Loucy (cell line): Measurements from ENCODE around the gene SLC36A2.

Source experiments
- H2AFZ ChIP-seq: fragments of 200-600 bp; sonication (generic); 2 replicates; pipeline ENCODE4 v1.6.0; 2016; ENCODE audit warnings: antibody characterized with exemption, mild to moderate bottlenecking, low read length, moderate library complexity
- H3F3A ChIP-seq: fragments of 200-600 bp; 2 replicates; pipeline ENCODE4 v1.6.0; 2016; ENCODE audit warnings: antibody characterized with exemption, low read depth, mild to moderate bottlenecking
- H3K27me3 ChIP-seq: fragments of 200-600 bp; sonication (generic); 2 replicates; pipeline ENCODE4 v1.6.1; 2014; ENCODE audit warnings: low read length, mild to moderate bottlenecking; ENCODE audit not compliant: insufficient read depth, poor library complexity, severe bottlenecking
- H3K36me3 ChIP-seq: fragments of 200-600 bp; sonication (generic); 2 replicates; pipeline ENCODE4 v1.6.1; 2016; ENCODE audit warnings: low read length; ENCODE audit not compliant: insufficient read depth
- H3K4me1 ChIP-seq: fragments of 200-600 bp; sonication (generic); 2 replicates; pipeline ENCODE4 v1.5.1; 2014; ENCODE audit warnings: low read length, mild to moderate bottlenecking; ENCODE audit not compliant: insufficient read depth, poor library complexity, severe bottlenecking
- H3K4me2 ChIP-seq: fragments of 200-600 bp; sonication (generic); 2 replicates; pipeline ENCODE4 v1.6.0; 2014; ENCODE audit warnings: antibody characterized with exemption, low read length, low read depth, mild to moderate bottlenecking; ENCODE audit not compliant: poor library complexity, severe bottlenecking
- H3K4me3 ChIP-seq: fragments of 200-600 bp; sonication (generic); 2 replicates; pipeline ENCODE4 v1.5.1; 2014; ENCODE audit warnings: low read length, mild to moderate bottlenecking, mixed read lengths; ENCODE audit not compliant: poor library complexity, severe bottlenecking
- H3K79me2 ChIP-seq: fragments of 200-600 bp; sonication (generic); 2 replicates; pipeline ENCODE4 v1.6.1; 2014; ENCODE audit warnings: low read length; ENCODE audit not compliant: insufficient read depth
- H3K9ac ChIP-seq: fragments of 200-600 bp; sonication (generic); 2 replicates; pipeline ENCODE4 v1.6.0; 2014; ENCODE audit warnings: mild to moderate bottlenecking, low read depth, low read length, moderate library complexity; ENCODE audit not compliant: poor library complexity, severe bottlenecking
- H3K9me2 ChIP-seq: fragments of 200-600 bp; sonication (generic); replicated peaks from 2 replicates; pipeline ENCODE4 v1.6.1; 2016; ENCODE audit warnings: low read depth, low read length, mixed read lengths
- H3K9me3 ChIP-seq: fragments of 200-600 bp; sonication (generic); 2 replicates; pipeline ENCODE4 v1.6.1; 2014; ENCODE audit warnings: mild to moderate bottlenecking, antibody characterized with exemption, low read length, low read depth; ENCODE audit not compliant: insufficient read depth
- H4K20me1 ChIP-seq: fragments of 200-600 bp; sonication (generic); 2 replicates; pipeline ENCODE4 v1.6.0; 2014; ENCODE audit warnings: antibody characterized with exemption, low read length, mild to moderate bottlenecking; ENCODE audit not compliant: insufficient read depth, poor library complexity, severe bottlenecking
- CTCF ChIP-seq: fragments of 200-600 bp; sonication (generic); conservative IDR thresholded peaks from 2 replicates; pipeline ENCODE4 v1.5.1; 2014; ENCODE audit warnings: mild to moderate bottlenecking, antibody characterized with exemption, low read length
- EZH2phosphoT487 ChIP-seq: fragments of 200-600 bp; IDR thresholded peaks from 2 replicates; pipeline ENCODE4 v1.6.1; 2018; ENCODE audit warnings: antibody characterized with exemption, mild to moderate bottlenecking, moderate library complexity, borderline replicate concordance

SLC36A2 gene

DNA sequence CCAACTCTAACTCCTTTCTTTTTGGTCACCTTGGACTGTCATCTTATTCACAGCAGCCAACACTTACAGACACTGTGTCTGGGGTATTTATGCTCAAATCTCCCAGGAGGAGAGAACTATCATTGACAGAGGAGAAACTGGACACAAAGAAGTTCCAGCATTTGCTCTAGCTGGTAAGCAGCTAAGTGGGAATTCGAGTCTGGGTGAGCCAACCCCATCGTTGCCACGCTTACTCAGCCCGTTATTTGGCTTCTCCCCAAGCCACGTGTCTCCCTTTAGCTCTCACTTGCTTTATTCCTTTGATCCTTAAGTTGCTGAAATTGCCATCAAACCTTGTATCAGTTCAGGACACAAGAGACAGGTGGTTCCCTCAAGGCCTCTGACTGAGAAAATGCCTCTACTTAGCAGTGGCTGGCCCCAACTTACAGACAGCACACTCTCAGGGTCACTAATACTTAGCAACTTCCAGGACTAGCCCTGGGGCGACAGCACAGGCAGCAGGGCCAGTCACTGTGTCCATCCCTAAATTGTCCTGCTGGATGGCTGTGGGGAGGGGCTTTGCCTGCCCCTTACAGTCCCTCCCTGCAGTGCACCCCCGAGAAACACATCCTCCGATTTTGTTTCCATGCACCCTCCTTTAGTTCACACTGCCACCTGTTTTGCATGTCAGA is 1.4 kb downstream of the SLC36A2 start:
- Histone ChIP-seq H3K4me2 (no peak overlapping the region), H3K4me1 (no peaks in the 10 kb centered on the region), H4K20me1 (no peaks in the 10 kb centered on the region), H3K9ac (no peak overlapping the region), H3F3A (no peaks in the 10 kb centered on the region), H3K9me2 (no peaks in the 10 kb centered on the region), H3K27me3 (no peaks in the 10 kb centered on the region), H3K9me3 (no peaks in the 10 kb centered on the region), H3K36me3 (no peaks in the 10 kb centered on the region), H3K79me2 (no peaks in the 10 kb centered on the region), H3K4me3 (no peak overlapping the region), H2AFZ (no peak overlapping the region)
- TF ChIP-seq EZH2phosphoT487 (no peak), CTCF (no peak)

DNA sequence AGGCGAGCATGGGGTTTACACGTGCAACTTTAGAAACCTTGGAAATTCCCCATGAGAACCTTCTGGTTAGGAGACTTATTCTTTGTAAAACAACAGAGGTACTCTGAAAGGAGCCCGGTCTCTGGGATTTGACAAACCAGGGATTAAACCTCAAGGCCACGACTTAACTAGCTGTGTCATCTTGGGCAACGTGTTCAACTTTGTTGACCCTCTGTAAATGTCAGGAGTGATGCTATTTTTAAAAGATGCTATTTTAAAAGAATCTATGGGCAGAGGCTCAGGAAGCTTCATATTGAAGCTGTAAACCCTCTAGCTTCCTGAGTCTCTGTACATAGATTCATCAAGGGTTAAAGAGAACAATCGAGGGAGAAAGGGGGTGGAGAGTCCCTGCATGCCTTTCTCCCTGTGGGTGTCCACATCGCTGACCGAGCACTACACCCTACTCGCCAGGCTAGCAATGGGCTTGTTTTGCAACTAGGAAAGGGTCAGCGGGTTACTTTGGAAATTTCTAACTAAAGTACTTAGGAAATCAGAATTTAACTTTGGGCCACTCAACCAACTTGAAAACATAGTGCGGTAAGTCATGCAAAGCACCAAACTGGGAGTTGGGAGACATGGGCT is 2.1 kb downstream of the SLC36A2 start:
- no peaks in the 10 kb centered on the region for H3K27me3 ChIP-seq
- H2AFZ ChIP-seq = no peak overlapping the region

GRCh38 chr5:151344088-151344487 is 3.3 kb downstream of the SLC36A2 start:
- Histone ChIP-seq H3K9ac (no peak overlapping the region), H4K20me1 (no peaks in the 10 kb centered on the region), H3K27me3 (no peaks in the 10 kb centered on the region)

More for the DNA sequence above, 2.1 kb downstream of the SLC36A2 start:
- no peak for TF ChIP-seq CTCF
- no peak for TF ChIP-seq EZH2phosphoT487
- Histone ChIP-seq H3K9ac (no peak overlapping the region), H3K36me3 (no peaks in the 10 kb centered on the region), H3K79me2 (no peaks in the 10 kb centered on the region), H3F3A (no peaks in the 10 kb centered on the region), H3K9me2 (no peaks in the 10 kb centered on the region), H3K9me3 (no peaks in the 10 kb centered on the region), H3K4me3 (no peak overlapping the region), H3K4me2 (no peak overlapping the region), H4K20me1 (no peaks in the 10 kb centered on the region), H3K4me1 (no peaks in the 10 kb centered on the region)

More at GRCh38 chr5:151344088-151344487, 3.3 kb downstream of the SLC36A2 start:
- Histone ChIP-seq H2AFZ (no peak overlapping the region), H3K9me3 (no peaks in the 10 kb centered on the region), H3K79me2 (no peaks in the 10 kb centered on the region), H3K4me2 (no peak overlapping the region), H3K36me3 (no peaks in the 10 kb centered on the region), H3K4me1 (no peaks in the 10 kb centered on the region), H3F3A (no peaks in the 10 kb centered on the region), H3K9me2 (no peaks in the 10 kb centered on the region), H3K4me3 (no peak overlapping the region)
- TF ChIP-seq CTCF (no peak), EZH2phosphoT487 (no peak)
